Dendritic cell treated with granulocyte-macrophage colony-stimulating factor and Interleukin-4, amounts not matched to agents 40 ng/mL and 50 ng/mL, for 4 days (primary cell): ENCODE measurements around the gene KCNG2.
A peak's percentile ranks its signal among the peaks of the same experiment; 100 is the strongest.

Source experiments
- H3K27ac Mint-ChIP-seq: one replicate; pipeline ENCODE4 v1.8.0; 2022; ENCODE audit warnings: mild to moderate bottlenecking, mixed read lengths
- H3K27me3 Mint-ChIP-seq: one replicate; pipeline ENCODE4 v1.8.0; 2022; ENCODE audit warnings: mild to moderate bottlenecking, mixed read lengths
- H3K36me3 Mint-ChIP-seq: one replicate; pipeline ENCODE4 v1.8.0; 2022; ENCODE audit warnings: low read depth, mixed read lengths
- H3K4me1 Mint-ChIP-seq: one replicate; pipeline ENCODE4 v1.8.0; 2022; ENCODE audit warnings: low read depth, mixed read lengths
- H3K4me3 Mint-ChIP-seq: one replicate; pipeline ENCODE4 v1.8.0; 2022; ENCODE audit warnings: mild to moderate bottlenecking, moderate library complexity, mixed read lengths
- H3K9me3 Mint-ChIP-seq: one replicate; pipeline ENCODE4 v1.8.0; 2022; ENCODE audit warnings: mixed read lengths
- intact Hi-C: fragments of 100-400 bp; cut with micrococcal nuclease; formaldehyde crosslinking; loops from one replicate; pipeline ENCODE4 v1.15.0; 2022

Gene KCNG2

DNA sequence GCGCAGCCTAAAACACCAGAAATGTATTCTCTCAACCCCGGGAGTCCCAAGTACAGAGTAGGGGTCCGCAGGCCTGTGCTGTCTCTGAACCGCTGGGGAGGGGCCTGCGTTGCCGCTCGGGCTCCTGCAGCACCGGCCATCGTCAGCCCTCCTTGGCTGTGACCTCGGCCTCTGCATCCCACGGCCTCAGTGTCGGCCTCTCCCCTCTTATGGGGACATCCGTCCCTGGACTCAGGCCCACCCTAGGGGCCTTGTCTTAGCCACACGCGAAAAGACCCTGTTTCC, 50.5 kb downstream of the KCNG2 start:
- Mint-ChIP-seq H3K27me3 (no peaks in the 10 kb centered on the region), H3K36me3 (no peaks in the 10 kb centered on the region), H3K9me3 (peaks cover 9% of the 10 kb centered on the region), H3K4me3 (no peak overlapping the region), H3K4me1 (no peaks in the 10 kb centered on the region), H3K27ac (no peak overlapping the region)
- intact Hi-C loops, result no loop called here

DNA sequence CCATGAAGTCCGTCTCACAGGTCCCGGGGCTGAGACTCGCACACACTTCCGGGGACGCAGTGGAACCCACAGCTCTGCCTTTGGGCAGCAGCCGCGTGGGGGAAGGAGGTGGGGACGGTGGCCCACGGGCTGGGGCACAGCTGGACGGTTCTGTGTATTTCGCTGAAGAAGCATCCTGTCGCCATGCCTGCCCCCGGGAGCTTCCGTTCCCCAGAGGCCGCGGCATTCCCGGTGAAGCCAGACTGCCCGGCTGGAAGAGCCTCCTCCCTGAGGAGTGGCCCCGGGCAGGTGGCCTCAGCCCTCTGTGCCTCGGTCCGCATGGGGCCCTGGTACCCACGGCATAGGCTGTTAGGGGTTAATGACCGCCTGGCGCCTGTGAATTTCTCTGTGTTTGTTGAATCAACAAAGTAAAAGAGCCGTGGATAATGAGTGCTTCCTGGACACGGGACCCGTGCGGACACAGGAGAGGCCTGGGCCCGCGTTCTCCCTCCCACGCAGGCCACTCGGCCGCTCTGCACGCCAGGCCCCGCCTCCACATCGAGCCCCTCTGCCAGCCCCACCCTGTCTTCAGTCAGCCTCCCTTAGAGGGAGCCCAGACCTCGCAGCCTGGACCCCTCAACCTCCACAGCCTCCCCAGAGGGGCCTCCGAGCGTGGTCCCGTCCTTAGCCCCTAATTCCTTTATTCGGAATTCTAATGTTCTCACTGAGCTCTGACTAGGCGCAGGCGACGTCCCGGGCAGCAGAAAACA, 51.0 kb downstream of the KCNG2 start:
- intact Hi-C loops, result no loop called here
- H3K4me1 Mint-ChIP-seq, result no peaks in the 10 kb centered on the region
- H3K9me3 Mint-ChIP-seq, result peaks cover 4% of the 10 kb centered on the region

DNA sequence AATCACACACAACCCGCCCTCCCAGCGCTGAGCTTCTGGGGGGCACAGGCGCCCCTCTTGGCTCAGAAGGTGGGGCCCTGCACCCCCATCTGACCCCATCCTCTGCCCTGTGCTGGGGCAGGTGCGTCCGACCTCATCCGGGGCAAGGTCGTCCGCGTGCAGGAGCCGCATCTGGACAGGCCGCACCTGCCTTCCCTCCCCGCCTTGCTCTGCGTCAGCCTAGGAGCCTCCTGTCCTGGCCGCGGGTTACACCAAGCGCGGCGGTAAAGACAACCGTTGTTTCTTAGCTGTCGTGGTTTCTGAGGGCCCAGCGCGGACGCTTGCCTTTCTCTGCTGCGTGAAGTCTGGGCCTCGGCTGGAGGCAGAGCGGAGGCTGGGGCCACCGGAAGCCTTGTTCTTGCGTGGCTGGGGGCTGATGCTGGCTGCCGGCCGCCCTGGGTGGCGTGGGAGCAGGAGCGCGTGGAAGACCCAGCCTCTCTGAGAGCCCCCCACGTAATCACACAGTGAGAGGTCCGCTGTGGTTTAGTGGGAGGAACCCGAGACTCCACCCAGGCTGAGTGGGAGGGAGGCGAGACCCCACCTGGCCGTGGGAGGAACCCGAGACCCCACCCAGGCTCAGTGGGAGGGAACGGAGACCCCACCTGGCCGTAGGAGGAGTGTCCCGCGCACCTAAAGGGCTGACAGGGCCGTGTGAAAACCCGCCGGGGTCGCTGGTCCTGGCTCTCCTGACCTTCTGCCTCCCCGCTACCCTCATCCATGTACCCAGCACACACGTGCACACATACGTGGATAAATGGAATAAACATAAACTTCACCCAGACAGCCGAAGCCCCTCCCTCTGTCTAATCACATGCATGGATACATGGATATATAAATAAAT, 51.8 kb downstream of the KCNG2 start:
- intact Hi-C loops, result no loop called here
- Mint-ChIP-seq H3K4me3 (no peak overlapping the region), H3K4me1 (peaks cover under 1% of the 10 kb centered on the region), H3K36me3 (no peaks in the 10 kb centered on the region), H3K9me3 (no peaks in the 10 kb centered on the region), H3K27ac (no peak overlapping the region), H3K27me3 (no peaks in the 10 kb centered on the region)

More for the DNA sequence above, 51.0 kb downstream of the KCNG2 start:
- H3K4me3 Mint-ChIP-seq, result no peak overlapping the region
- H3K27me3 Mint-ChIP-seq, result no peaks in the 10 kb centered on the region
- H3K36me3 Mint-ChIP-seq, result no peaks in the 10 kb centered on the region
- H3K27ac Mint-ChIP-seq, result no peak overlapping the region

DNA sequence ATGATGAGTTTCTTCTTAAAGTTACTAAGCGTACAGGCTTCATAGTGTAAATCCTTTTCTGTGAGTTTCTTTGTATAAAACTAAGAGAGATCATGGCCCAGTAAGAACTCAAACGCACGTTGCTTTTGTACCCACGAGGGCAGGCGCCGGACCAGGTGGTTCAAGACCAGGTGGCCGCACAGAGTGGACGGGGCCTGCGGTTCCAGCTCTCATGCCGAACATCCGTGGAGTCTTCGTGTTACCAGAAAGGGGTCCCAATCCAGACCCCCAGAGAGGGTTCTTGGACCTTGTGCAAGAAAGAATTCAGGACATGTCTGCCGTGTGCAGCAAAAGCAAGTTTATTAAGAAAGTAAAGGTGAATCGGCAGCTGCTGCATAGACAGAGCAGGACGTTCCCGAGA, 53.0 kb downstream of the KCNG2 start:
- H3K4me3 Mint-ChIP-seq, result no peak overlapping the region
- H3K4me1 Mint-ChIP-seq, result peaks cover 12% of the 10 kb centered on the region
- no peaks in the 10 kb centered on the region for H3K27me3 Mint-ChIP-seq
- H3K27ac Mint-ChIP-seq, result no peak overlapping the region
- no peaks in the 10 kb centered on the region for H3K36me3 Mint-ChIP-seq
- no peaks in the 10 kb centered on the region for H3K9me3 Mint-ChIP-seq
- intact Hi-C loops, result no loop called here

DNA sequence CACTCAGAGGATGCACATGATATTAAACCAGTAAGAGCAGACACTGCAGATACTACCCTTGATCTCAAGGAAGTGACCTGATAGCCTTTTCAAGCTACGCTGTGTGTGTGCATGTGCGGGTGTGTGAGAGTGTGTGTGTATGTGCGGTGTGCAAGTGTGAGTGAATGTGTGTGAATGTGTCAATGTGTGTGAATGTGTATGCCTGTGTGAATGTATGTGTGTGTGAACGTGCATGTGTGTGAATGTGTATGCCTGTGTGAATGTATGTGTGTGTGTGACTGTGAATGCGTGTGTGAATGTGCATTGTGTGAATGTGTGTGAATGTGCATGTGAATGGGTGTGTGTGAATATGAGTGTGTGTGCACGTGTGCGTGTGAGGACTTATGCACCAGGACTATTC, 53.8 kb downstream of the KCNG2 start:
- H3K4me3 Mint-ChIP-seq, result no peak overlapping the region
- H3K27ac Mint-ChIP-seq, result no peak overlapping the region
- H3K36me3 Mint-ChIP-seq, result no peaks in the 10 kb centered on the region
- peaks cover 12% of the 10 kb centered on the region for H3K4me1 Mint-ChIP-seq
- peaks cover 4% of the 10 kb centered on the region for H3K27me3 Mint-ChIP-seq
- H3K9me3 Mint-ChIP-seq, result no peaks in the 10 kb centered on the region
- intact Hi-C loops, result no loop called here

DNA sequence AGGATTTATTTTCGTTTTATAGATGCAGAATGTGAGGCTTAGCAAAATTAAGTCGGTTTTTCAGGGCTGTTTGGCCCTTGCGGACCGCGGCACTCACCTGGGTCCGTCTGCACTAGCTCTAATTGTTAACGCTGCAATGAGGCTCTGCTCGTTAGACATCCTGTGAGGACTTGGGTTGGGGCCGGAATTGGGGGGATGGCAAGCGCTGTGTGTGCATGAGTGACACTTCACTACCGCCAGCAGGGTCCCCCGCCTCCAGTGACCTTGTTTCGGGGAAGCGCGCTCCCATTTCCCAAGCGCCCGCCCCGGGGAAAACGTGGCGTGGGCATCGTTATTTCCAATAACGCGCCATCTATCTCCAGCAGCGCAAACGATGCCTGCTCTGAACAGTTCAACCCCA, 54.2 kb downstream of the KCNG2 start:
- peaks cover 4% of the 10 kb centered on the region for H3K27me3 Mint-ChIP-seq
- no peak overlapping the region for H3K27ac Mint-ChIP-seq
- intact Hi-C loops, result no loop called here
- no peaks in the 10 kb centered on the region for H3K36me3 Mint-ChIP-seq
- H3K4me1 Mint-ChIP-seq, result peaks cover 12% of the 10 kb centered on the region
- H3K4me3 Mint-ChIP-seq, result no peak overlapping the region
- no peaks in the 10 kb centered on the region for H3K9me3 Mint-ChIP-seq

DNA sequence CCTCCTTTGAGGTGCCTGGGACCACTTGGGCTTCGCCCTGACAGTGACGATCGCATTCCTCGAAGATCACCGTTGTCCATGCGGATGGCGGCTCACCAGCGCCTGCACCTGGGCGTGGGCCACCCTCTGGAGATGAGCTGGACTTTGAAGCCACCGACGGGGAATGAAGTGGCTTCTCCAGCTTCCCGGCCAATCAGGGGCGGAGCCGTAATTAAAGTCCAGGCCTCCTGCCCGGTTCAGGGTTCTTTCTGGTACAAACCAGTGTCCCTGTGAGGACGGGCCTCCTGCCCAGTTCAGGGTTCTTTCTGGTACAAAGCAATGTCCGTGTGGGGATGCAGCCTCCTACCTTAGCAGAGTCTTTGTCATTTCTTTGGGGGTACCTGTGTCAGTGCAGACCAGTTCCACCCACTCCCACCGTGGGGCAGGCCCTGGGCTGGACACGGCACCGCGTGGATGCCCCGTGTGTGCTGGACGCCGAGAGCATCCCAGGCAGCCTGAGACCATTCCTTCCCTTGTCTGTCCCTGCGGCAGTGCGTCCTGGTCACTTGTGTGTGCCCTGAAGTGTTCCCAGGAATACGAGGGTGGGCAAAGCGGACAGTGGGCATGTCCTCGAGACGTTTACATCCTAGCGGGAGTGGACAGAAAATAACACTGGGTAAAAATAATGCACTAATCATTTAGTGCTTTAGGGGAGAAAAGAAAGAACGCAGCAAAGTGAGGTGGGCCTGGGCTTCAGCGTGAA, 55.0 kb downstream of the KCNG2 start:
- intact Hi-C loops, result no loop called here
- Mint-ChIP-seq H3K9me3 (no peaks in the 10 kb centered on the region), H3K4me3 (no peak overlapping the region), H3K36me3 (no peaks in the 10 kb centered on the region), H3K27me3 (peaks cover 4% of the 10 kb centered on the region), H3K4me1 (peaks cover 12% of the 10 kb centered on the region), H3K27ac (no peak overlapping the region)

DNA sequence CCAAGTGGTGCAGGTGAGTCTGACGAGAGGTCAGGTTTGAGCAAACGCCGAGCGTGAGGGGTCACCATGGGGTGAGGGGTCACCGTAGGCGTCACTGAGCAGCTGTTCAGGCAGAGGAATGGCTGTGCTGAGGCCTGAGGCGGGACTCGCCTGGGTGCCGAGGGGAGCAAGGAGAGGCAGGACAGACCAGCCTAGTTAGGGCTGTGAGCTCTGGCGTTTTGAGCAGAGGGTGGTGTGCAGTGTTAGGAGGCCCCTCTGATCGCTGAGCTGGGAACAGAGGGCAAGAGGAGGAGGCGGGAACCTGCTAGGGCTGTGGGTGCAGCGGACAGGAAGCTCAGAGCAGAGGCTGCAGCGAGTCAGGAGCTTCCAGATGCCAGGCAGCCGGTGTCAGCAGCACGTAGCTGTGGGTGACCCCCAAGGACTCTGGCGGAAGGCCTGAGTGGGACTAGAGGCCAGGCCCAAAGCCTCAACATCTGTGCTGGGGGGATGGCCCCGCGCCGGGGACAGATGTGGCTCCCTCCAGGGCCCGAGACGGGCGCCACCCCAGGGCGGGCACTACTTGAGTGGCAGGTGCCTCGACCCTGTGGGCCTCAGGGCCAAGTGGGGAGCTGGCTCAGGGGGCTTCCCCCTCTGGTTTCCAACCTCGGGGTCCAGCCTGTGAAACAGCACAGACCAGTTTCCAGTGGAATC, 55.7 kb downstream of the KCNG2 start:
- Mint-ChIP-seq H3K27me3 (peaks cover 4% of the 10 kb centered on the region), H3K9me3 (no peaks in the 10 kb centered on the region), H3K4me1 (peaks cover 12% of the 10 kb centered on the region), H3K4me3 (no peak overlapping the region), H3K36me3 (no peaks in the 10 kb centered on the region), H3K27ac (no peak overlapping the region)
- intact Hi-C loops, result no loop called here

DNA sequence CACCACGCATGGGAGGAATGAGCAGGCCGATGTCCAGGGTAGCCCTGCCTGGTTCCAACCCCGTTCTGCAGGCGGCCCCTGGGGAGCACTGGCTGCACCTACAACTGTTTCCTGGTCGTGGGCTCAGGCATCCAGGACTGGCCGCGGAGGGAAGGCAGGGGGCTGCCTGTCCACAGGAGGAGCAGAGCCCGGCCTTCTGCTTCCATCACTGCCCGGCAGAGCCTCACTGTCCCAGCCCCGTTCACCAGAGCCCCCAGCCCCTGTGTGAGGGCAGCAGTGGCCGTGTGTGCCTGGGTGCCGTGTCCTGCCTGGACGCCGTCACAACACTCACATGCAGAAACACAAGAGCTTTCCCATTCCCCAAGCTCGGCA, 56.2 kb downstream of the KCNG2 start:
- Mint-ChIP-seq H3K4me3 (no peak overlapping the region), H3K27ac (no peak overlapping the region), H3K4me1 (peaks cover 12% of the 10 kb centered on the region), H3K27me3 (peaks cover 4% of the 10 kb centered on the region), H3K9me3 (no peaks in the 10 kb centered on the region), H3K36me3 (no peaks in the 10 kb centered on the region)
- intact Hi-C loops, result no loop called here

DNA sequence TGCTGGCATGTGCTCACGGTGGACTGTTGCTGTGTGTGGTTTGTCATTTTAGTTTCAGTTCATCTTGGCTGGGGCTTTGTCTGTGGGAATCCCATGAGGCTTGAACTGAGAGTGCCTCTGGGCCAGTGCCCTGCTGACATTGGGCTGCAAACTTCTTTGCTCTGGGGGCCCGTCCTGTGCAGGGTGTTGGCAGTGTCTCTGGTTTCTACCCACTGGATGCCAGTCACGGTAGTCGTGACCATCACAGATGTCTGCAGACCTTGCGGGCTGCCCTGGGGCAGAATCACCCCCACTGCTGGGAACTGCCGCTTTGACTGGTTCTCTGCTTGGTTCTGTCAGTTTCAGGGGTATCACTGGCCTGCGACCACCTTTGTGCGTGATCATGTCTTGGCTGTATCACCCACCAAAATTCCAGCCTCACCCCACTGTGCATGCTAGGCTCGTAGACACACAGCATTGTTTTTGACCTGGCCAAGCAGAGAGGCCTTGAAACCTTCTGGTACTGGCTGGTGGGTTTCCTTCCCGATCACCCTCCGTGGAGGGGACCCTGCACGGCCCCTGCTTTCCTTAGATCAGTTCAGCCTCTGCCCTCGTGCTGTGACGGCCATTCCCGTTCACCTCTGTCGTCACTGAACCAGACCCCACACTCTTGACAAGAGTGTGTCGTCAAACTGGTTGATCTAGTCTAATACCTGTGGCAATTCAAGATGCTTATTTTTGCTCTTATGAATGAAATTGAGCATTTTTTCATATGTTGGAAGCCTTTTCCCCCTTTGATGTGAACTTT, 57.6 kb downstream of the KCNG2 start:
- no peaks in the 10 kb centered on the region for H3K36me3 Mint-ChIP-seq
- H3K27ac Mint-ChIP-seq, result peak overlapping the region; percentile 25
- no peaks in the 10 kb centered on the region for H3K9me3 Mint-ChIP-seq
- no peak overlapping the region for H3K4me3 Mint-ChIP-seq
- H3K4me1 Mint-ChIP-seq, result peaks cover 12% of the 10 kb centered on the region
- intact Hi-C loops, result no loop called here
- H3K27me3 Mint-ChIP-seq, result peaks cover 4% of the 10 kb centered on the region

DNA sequence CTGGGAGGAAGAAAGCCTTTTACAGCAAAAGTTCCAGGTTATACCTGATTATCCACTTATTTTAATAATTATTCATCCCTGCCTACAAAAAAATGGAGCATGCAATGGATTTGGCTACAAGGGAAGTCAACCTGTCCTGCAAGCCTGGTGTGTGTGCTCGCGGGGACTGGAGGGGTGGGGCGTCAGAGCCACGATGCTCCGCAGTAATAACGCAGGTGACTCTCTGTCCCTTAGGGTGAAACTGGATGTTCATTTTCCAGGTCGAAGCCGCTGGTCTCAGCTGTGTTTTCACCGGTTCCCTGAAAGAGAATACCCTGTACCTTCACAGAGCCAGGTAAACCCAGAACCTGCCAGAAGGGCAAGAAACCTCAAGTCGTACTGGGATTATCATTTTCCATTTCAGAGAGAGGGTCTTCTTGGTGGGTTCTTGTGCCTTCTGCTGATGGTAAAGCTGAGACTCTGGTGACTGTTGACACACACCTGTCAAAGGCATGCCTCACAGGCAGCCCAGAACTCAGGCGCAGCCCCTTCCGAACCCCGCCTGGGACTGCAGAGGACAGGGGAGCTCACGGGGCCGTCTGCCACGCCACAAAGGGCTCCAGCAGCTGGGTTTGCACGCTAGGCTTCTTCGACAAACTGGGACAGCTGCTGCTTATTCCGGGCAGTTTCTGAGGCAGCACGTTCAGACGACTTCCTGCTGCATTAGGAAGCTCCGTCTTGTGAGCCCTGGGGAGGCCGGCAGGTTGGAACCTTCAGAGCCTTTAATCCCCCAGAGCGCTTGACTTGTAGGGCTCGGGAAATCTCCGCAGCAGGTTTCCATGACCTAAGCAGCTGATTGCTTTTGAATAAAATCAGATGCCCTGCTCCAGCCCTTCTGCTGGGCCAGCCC, 58.6 kb downstream of the KCNG2 start:
- Mint-ChIP-seq H3K36me3 (no peaks in the 10 kb centered on the region), H3K27me3 (peaks cover 4% of the 10 kb centered on the region), H3K9me3 (peaks cover 3% of the 10 kb centered on the region), H3K27ac (no peak overlapping the region), H3K4me1 (peaks cover 12% of the 10 kb centered on the region), H3K4me3 (no peak overlapping the region)
- intact Hi-C loops, result no loop called here

DNA sequence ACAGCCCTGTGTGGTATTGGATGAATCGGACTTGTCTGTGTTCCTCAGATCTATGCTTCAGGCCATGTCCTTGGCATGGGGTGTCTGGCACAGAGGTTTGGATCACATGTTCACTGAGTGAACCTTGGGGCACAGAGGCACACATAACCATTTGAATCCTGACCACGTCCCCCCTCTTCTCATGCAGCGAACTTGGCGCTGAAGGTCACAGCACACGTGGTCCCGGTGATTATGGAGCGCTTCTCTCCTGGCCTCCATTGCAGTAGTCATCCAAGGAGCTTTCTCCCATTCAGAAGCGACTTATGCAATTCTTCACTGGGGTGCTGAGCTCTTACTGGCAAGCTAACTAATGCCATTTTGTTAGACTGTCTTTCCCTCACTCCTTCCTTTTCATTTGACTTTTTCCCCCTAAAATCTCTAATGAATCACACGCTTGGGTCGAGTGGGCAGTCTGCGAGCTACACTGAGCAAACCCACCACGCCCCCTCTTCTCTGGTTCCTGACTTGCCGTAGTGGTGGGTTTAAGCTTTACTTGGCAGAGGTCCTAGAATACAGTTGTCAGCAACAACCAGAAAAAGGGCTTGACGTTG, 59.4 kb downstream of the KCNG2 start:
- H3K27me3 Mint-ChIP-seq, result peaks cover 4% of the 10 kb centered on the region
- H3K4me3 Mint-ChIP-seq, result no peak overlapping the region
- no peaks in the 10 kb centered on the region for H3K36me3 Mint-ChIP-seq
- intact Hi-C loops, result no loop called here
- H3K27ac Mint-ChIP-seq, result no peak overlapping the region
- peaks cover 12% of the 10 kb centered on the region for H3K4me1 Mint-ChIP-seq
- H3K9me3 Mint-ChIP-seq, result peaks cover 10% of the 10 kb centered on the region
